Ishikawa (cell line): ENCODE measurements around the gene CFAP46.

Source experiments
- CEBPB ChIP-seq: IDR thresholded peaks from 2 replicates; pipeline ENCODE4 v1.6.1; 2012
- CREB1 ChIP-seq: IDR thresholded peaks from 2 replicates; pipeline ENCODE4 v1.6.1; 2012; ENCODE audit warnings: low read depth
- EGR1 ChIP-seq: IDR thresholded peaks from 2 replicates; pipeline ENCODE4 v1.6.1; 2012
- EP300 ChIP-seq: IDR thresholded peaks from 2 replicates; pipeline ENCODE4 v1.6.1; 2012; ENCODE audit warnings: borderline replicate concordance
- FOXM1 ChIP-seq: IDR thresholded peaks from 2 replicates; pipeline ENCODE4 v1.6.1; 2012; ENCODE audit warnings: low read depth, borderline replicate concordance
- MAX ChIP-seq: IDR thresholded peaks from 2 replicates; pipeline ENCODE4 v1.6.1; 2012
- NFIC ChIP-seq: IDR thresholded peaks from 2 replicates; pipeline ENCODE4 v1.6.1; 2012
- RAD21 ChIP-seq: IDR thresholded peaks from 2 replicates; pipeline ENCODE4 v1.6.1; 2012; ENCODE audit warnings: low read depth
- REST ChIP-seq: IDR thresholded peaks from 2 replicates; pipeline ENCODE4 v1.6.1; 2012; ENCODE audit warnings: low read depth, mild to moderate bottlenecking
- TAF1 ChIP-seq: IDR thresholded peaks from 2 replicates; pipeline ENCODE4 v1.6.1; 2012; ENCODE audit warnings: low read depth, mild to moderate bottlenecking
- TCF12 ChIP-seq: IDR thresholded peaks from 2 replicates; pipeline ENCODE4 v1.6.1; 2012; ENCODE audit warnings: low read depth
- TEAD4 ChIP-seq: IDR thresholded peaks from 2 replicates; pipeline ENCODE4 v1.6.1; 2012
- USF1 ChIP-seq: IDR thresholded peaks from 2 replicates; pipeline ENCODE4 v1.6.1; 2012
- YY1 ChIP-seq: IDR thresholded peaks from 2 replicates; pipeline ENCODE4 v1.6.1; 2012; ENCODE audit warnings: low read depth
- ZBTB7A ChIP-seq: IDR thresholded peaks from 2 replicates; pipeline ENCODE4 v1.6.1; 2012; ENCODE audit warnings: low read depth

CFAP46 gene

DNA sequence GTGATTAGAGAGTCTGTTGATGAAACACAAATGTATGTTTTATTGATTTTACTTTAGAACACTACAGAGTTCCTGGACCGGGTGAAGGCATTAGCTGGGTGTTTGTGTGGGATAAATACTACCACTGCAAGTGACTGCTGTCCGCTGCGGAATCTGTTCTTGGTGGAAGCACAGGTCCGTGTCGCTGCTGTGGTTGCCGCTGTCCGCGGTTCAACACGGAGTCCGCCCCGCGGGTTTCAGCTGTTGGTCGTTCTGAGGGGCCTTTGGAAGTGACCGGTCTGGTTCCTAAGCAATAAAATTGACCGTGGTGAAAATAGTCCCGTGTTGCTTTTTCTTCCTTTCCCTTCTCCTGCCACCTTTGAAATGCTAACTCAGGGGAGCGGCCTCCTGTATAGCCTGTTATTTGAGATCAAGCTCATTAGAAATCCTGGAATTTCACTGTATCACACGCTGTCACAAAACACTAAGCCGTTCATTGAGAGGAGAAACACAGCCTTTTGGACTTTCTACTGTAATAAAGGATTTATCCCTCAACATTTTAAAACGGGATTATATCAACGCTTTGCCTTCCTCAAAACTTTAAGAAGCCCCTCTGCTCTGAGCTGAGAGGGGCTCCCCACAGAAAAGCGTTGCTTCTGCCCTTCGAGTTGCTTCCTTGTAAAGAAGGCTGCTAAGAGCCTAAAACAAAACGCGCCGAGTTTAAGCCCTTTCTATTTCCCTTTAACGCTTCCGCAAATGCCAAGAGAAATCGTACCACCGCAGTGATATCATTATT lies 159.0 kb downstream of the CFAP46 start:
- TF ChIP-seq ZBTB7A (no peak), NFIC (no peak), TEAD4 (no peak), RAD21 (no peak), TAF1 (no peak), CREB1 (no peak), YY1 (no peak), USF1 (no peak)

GRCh38 chr10:132781556-132781955 lies 160.8 kb downstream of the CFAP46 start:
- TF ChIP-seq REST (no peak), MAX (no peak), CEBPB (no peak), CREB1 (no peak), TEAD4 (no peak), TCF12 (no peak), RAD21 (no peak), TAF1 (no peak), USF1 (no peak), ZBTB7A (no peak), NFIC (no peak), YY1 (no peak), EGR1 (no peak), FOXM1 (no peak), EP300 (no peak)

DNA sequence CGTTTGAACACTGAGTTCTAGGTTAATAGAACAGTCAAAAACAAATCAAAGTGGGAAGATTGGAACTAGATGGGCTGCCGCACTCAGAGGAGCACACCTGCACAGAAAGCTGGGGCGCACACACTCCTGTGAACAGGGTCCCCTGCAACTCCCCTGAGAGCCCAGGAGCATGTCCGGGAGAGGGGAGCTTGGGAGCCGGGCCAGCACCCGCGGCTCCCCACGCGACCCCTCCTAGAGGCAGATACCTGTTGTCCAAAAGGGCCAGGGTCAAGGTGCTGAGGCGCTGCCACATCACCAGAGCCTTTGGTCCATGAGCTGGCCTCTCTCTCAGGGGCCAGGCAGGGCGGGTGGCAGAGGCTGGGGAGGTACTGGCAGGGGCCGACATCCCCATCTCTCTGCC lies 162.0 kb downstream of the CFAP46 start:
- TF ChIP-seq CEBPB (no peak), MAX (no peak), USF1 (no peak), FOXM1 (no peak), TCF12 (no peak), EGR1 (no peak), NFIC (no peak)

DNA sequence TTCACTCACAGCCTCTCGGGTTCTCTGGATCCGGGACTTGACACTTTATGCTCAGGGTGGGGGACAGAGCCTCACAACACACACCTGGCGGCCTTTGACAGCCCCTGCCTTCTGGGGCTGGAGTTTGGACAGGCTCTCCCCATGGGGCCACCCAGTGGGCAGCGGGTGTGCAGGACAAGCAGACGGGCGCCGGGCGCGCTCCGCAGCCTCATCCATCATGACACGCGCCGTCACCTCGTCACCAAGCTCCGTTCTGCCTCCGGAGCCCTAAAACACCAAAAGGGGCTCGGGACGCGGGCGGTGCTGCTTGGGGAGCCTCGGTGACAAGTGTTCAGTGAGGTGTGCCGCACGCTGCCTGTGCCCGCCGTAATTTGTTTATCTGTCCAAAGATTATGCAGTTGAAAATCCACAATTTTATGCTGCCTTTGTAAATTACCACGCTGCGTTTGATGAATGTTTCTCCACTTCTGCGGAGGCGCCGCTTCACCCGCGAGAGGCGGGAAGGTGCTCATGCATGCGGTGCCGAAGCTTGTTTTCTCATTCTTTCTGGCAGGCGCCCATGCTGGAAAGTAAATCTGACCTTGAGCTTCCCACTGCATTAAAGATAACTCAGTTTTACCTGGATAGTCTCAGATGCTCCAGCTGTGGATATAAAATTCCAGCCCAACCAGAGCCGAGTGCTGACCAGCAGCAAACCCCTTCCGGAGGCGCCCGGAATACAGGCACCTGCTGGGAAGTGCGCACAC lies 162.6 kb downstream of the CFAP46 start:
- TF ChIP-seq TEAD4 (no peak), CEBPB (no peak), NFIC (no peak), TAF1 (no peak), MAX (no peak), TCF12 (no peak), FOXM1 (no peak), YY1 (no peak), ZBTB7A (no peak)

DNA sequence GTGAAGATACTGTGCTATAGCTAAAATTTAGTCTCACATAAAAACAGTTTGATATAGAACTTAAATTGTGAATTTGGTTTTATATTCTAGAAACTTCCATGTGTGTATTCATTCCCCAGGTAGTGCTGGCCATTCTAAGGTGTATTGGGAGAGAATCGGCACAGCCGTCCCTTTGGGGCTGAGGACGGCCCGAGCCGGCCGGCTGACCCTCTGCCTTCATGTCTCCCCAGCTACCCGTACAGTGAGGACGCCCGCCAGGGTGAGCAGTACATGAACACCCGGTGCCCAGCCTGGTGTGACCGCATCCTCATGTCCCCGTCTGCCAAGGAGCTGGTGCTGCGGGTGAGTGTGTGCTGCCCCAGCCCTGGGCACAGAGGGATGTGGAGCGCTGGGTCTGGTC lies 164.9 kb downstream of the CFAP46 start:
- TF ChIP-seq NFIC (no peak), TCF12 (no peak), CEBPB (no peak), RAD21 (no peak), USF1 (no peak), TEAD4 (no peak), YY1 (no peak)

DNA sequence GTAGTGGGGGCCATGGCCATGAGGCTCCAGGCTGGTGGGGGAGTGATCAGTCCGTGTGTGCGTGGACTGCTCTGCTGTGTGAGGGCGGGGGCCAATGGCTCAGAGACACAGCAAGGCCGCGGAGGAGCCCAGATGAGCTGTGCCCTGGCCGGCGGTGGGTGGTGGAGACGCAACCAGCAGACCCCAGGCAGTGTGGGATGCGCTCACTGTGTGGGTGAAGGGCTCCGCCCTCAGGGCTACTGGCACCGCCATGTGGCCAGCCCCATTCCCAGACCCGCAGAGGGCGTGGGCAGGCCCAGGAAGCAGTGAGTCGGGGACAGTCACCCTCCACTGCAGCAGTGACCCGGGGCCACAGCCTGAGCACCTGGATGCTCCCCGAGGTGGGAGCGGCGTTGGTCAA lies 165.5 kb downstream of the CFAP46 start:
- no peak for TF ChIP-seq NFIC
- no peak for TF ChIP-seq CEBPB
- TF ChIP-seq ZBTB7A: no peak
- TF ChIP-seq TAF1: no peak
- no peak for TF ChIP-seq REST
- TF ChIP-seq EGR1: no peak
